ENCODE results near the gene TBL1XR1.

- no peak for TF ChIP-seq CTCF (conservative IDR thresholded peaks at IDR 0.05; ENCODE audit: low read depth, low read length)
- no peak for TF ChIP-seq RAD21 (IDR thresholded peaks at IDR 0.05; ENCODE audit: low read length)
- TF ChIP-seq MXI1 (IDR thresholded peaks at IDR 0.05; ENCODE audit: borderline replicate concordance, low read depth, low read length), result no peak
- TF ChIP-seq POLR2A (IDR thresholded peaks at IDR 0.05; ENCODE audit: low read depth, low read length), result no peak
- TF ChIP-seq BHLHE40 (IDR thresholded peaks at IDR 0.05; ENCODE audit: low read depth, low read length), result no peak
- no peak for TF ChIP-seq FOS (IDR thresholded peaks at IDR 0.05; ENCODE audit: low read depth, low read length)
- no peak for TF ChIP-seq RFX5 (IDR thresholded peaks at IDR 0.05; ENCODE audit: low read depth, low read length)
- TF ChIP-seq NFE2L2 (IDR thresholded peaks at IDR 0.05; ENCODE audit: low read depth, low read length), result no peak
- TF ChIP-seq CHD1 (IDR thresholded peaks at IDR 0.05; ENCODE audit: low read depth, low read length), result no peak
Measured at GRCh38 chr3:177141899-177142646, 55.2 kb downstream of the TBL1XR1 start.

All from IMR-90 (cell line).